SK-N-SH treated with all-trans-retinoic acid at 6 μM for 48 hours (cell line): ENCODE results near the gene MTFR1L.

Experiments used
- ARNTL ChIP-seq: fragments of 450-650 bp; formaldehyde crosslinking; IDR thresholded peaks from 2 replicates; pipeline ENCODE4 v1.5.0; 2020; ENCODE audit warnings: low read depth, mild to moderate bottlenecking, moderate library complexity, borderline replicate concordance
- CSDC2 ChIP-seq: fragments of 250-450 bp; sonication (Bioruptor Pico); IDR thresholded peaks from 2 replicates; pipeline ENCODE4 v1.5.0; 2020; ENCODE audit warnings: mild to moderate bottlenecking, moderate library complexity
- ESRRG ChIP-seq: fragments of 250-450 bp; sonication (Bioruptor Pico); IDR thresholded peaks from 2 replicates; pipeline ENCODE4 v1.6.1; 2021; ENCODE audit warnings: mild to moderate bottlenecking
- ISL1 ChIP-seq: fragments of 250-450 bp; sonication (Bioruptor Pico); IDR thresholded peaks from 2 replicates; pipeline ENCODE4 v2.1.2; 2022; ENCODE audit warnings: mild to moderate bottlenecking, moderate library complexity
- PPARA ChIP-seq: fragments of 250-450 bp; sonication (Bioruptor Pico); IDR thresholded peaks from 2 replicates; pipeline ENCODE4 v1.5.0; 2020; ENCODE audit warnings: mild to moderate bottlenecking, borderline replicate concordance
- RARB ChIP-seq: fragments of 250-450 bp; sonication (Bioruptor Pico); IDR thresholded peaks from 2 replicates; pipeline ENCODE4 v1.8.0; 2021; ENCODE audit warnings: mild to moderate bottlenecking, moderate library complexity
- TCF4 ChIP-seq: fragments of 250-450 bp; sonication (Bioruptor Pico); IDR thresholded peaks from 2 replicates; pipeline ENCODE4 v1.8.0; 2021; ENCODE audit warnings: mild to moderate bottlenecking, moderate library complexity, borderline replicate concordance
- ZFP3 ChIP-seq: fragments of 250-450 bp; sonication (Bioruptor Pico); IDR thresholded peaks from 2 replicates; pipeline ENCODE4 v1.5.0; 2020; ENCODE audit warnings: mild to moderate bottlenecking, moderate library complexity
- ZFP30 ChIP-seq: fragments of 450-650 bp; formaldehyde crosslinking; IDR thresholded peaks from 2 replicates; pipeline ENCODE4 v1.5.0; 2022; ENCODE audit warnings: mild to moderate bottlenecking, moderate library complexity
- TF ChIP-seq, protein P1 (sequence below): fragments of 250-450 bp; sonication (Bioruptor Pico); IDR thresholded peaks from 2 replicates; pipeline ENCODE4 v1.5.1; 2020; ENCODE audit warnings: low read depth, mild to moderate bottlenecking, moderate library complexity
- TF ChIP-seq, protein P2 (sequence below): fragments of 250-450 bp; sonication (Bioruptor Pico); IDR thresholded peaks from 2 replicates; pipeline ENCODE4 v1.8.0; 2020; ENCODE audit warnings: mild to moderate bottlenecking, moderate library complexity, borderline replicate concordance

DNA sequence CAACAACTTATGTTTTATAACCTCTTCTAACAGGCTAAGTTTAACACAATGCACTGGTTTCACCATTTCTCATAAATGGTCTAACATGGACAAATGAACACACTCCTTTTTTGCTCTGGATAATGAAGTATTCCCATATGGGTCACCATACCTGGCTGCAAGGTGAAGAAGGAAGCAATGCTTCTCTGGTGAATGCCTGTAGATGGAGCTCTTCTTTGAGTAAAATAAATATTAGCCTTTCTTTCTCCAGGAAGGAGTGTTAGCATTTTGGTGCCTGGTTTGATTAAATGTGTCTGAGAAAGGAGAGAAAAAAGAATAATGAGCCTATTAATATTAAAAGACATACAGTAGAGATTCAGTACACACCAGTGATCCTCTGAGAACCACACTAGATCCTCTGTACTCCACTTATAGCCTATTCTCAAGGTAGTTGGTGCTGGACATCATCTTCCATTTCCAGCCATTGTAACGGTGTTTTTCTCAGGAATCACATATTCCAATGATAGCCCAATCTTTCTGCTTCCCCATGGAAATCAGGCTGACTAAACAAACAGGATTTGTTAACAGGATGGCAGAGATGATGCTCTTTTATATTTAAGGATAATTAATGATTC, 17.6 kb downstream of the MTFR1L start:
- TF ChIP-seq CSDC2 (CRISPR knock-in tag) (no peak), PPARA (CRISPR knock-in tag) (no peak), ZFP30 (CRISPR knock-in tag) (no peak), ARNTL (CRISPR knock-in tag) (no peak), TCF4 (CRISPR knock-in tag) (no peak), RARB (CRISPR knock-in tag) (no peak), ISL1 (no peak), ESRRG (CRISPR knock-in tag) (no peak), ZFP3 (no peak)
- TF ChIP-seq, protein P1, sequence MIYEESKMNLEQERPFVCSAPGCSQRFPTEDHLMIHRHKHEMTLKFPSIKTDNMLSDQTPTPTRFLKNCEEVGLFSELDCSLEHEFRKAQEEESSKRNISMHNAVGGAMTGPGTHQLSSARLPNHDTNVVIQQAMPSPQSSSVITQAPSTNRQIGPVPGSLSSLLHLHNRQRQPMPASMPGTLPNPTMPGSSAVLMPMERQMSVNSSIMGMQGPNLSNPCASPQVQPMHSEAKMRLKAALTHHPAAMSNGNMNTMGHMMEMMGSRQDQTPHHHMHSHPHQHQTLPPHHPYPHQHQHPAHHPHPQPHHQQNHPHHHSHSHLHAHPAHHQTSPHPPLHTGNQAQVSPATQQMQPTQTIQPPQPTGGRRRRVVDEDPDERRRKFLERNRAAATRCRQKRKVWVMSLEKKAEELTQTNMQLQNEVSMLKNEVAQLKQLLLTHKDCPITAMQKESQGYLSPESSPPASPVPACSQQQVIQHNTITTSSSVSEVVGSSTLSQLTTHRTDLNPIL = no peak
- TF ChIP-seq, protein P2, sequence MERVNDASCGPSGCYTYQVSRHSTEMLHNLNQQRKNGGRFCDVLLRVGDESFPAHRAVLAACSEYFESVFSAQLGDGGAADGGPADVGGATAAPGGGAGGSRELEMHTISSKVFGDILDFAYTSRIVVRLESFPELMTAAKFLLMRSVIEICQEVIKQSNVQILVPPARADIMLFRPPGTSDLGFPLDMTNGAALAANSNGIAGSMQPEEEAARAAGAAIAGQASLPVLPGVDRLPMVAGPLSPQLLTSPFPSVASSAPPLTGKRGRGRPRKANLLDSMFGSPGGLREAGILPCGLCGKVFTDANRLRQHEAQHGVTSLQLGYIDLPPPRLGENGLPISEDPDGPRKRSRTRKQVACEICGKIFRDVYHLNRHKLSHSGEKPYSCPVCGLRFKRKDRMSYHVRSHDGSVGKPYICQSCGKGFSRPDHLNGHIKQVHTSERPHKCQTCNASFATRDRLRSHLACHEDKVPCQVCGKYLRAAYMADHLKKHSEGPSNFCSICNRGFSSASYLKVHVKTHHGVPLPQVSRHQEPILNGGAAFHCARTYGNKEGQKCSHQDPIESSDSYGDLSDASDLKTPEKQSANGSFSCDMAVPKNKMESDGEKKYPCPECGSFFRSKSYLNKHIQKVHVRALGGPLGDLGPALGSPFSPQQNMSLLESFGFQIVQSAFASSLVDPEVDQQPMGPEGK (CRISPR knock-in tag) = no peak
